ENCODE results near the gene TANGO2. TPM values are rescaled to one million over a fixed set of nuclear protein-coding genes. Genes with fewer than 3 reads are reported as not detected.

Gene TANGO2
- total RNA-seq, 1 donor from 2014 or later, result 17.4 TPM

DNA sequence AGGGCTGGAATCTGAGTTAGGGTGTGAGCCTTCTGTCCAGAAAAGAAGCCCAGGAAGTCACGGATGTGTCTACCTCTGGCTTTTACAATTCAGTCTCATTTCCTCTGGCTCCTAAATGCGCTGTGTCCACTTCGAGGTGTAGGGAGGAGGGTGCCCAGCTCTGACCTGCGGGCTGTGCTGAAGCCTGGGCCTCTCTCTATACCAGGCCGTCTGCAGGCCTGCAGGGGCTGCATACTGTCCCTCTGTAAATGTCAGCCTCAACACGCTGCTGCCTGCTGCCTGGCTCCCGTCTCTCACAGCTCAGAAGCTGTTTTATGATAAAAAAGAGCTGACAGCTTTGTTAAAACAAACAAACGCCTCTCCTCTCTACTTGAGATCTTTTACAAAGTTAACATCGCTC, 18.8 kb upstream of the TANGO2 start:
- H3K27ac Mint-ChIP-seq, result peak overlapping the region; percentile 59
- peaks cover 19% of the 10 kb centered on the region for H3K4me1 Mint-ChIP-seq (ENCODE audit: unreplicated experiment)
- H3K36me3 Mint-ChIP-seq, result peaks cover 3% of the 10 kb centered on the region
- H3K9me3 Mint-ChIP-seq, result peaks cover 15% of the 10 kb centered on the region
- H3K4me3 Mint-ChIP-seq, result no peak overlapping the region
- TF ChIP-seq, protein P1, sequence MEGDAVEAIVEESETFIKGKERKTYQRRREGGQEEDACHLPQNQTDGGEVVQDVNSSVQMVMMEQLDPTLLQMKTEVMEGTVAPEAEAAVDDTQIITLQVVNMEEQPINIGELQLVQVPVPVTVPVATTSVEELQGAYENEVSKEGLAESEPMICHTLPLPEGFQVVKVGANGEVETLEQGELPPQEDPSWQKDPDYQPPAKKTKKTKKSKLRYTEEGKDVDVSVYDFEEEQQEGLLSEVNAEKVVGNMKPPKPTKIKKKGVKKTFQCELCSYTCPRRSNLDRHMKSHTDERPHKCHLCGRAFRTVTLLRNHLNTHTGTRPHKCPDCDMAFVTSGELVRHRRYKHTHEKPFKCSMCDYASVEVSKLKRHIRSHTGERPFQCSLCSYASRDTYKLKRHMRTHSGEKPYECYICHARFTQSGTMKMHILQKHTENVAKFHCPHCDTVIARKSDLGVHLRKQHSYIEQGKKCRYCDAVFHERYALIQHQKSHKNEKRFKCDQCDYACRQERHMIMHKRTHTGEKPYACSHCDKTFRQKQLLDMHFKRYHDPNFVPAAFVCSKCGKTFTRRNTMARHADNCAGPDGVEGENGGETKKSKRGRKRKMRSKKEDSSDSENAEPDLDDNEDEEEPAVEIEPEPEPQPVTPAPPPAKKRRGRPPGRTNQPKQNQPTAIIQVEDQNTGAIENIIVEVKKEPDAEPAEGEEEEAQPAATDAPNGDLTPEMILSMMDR (conservative IDR thresholded peaks at IDR 0.05), result no peak
- H3K27me3 Mint-ChIP-seq, result no peaks in the 10 kb centered on the region
- DNase-seq (ENCODE audit: extremely low spot score, unreplicated experiment), result no peak

DNA sequence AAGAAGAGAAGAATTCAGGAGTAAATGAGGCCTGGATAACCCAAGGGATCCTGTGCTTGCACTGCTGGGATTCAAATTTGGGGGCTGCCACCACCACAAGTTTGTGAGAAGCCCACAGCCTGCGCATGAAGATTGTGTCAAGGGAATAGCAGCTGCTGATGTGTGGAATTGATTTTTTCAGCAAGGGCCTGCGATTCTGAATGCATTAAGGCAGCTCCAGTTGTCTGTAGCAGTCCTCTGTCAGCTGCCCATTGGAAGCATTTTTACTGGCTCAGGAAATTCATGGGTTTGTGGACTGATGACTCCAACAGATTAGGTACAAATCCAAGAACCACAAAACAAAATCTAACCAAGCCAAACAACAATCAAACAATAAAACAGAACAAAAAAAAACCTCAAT, 18.3 kb upstream of the TANGO2 start:
- DNase-seq (ENCODE audit: extremely low spot score, unreplicated experiment), result no peak
- peaks cover 3% of the 10 kb centered on the region for H3K36me3 Mint-ChIP-seq
- TF ChIP-seq, protein P1 (conservative IDR thresholded peaks at IDR 0.05), result no peak
- peaks cover 19% of the 10 kb centered on the region for H3K4me1 Mint-ChIP-seq (ENCODE audit: unreplicated experiment)
- H3K27ac Mint-ChIP-seq, result peak overlapping the region; percentile 59
- H3K27me3 Mint-ChIP-seq, result no peaks in the 10 kb centered on the region
- H3K9me3 Mint-ChIP-seq, result peaks cover 15% of the 10 kb centered on the region
- no peak overlapping the region for H3K4me3 Mint-ChIP-seq

DNA sequence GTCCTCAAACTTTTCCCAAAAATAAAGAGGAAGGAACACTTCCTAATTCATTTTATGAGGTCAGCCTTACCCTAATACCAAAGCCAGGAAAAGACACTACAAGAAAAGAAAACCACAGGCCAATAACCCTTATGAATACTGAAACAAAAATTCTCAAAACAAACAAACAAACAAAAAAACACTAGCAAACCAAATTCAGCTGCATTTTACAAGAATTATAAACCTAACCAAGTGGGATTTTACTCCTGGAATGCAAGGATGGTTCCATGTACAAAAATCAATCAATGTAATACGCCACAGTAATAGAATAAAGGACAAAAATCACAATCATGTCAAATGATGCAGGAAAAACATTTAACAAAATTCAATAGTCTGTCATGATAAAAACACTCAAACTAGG, 17.6 kb upstream of the TANGO2 start:
- H3K4me3 Mint-ChIP-seq, result no peak overlapping the region
- peaks cover 19% of the 10 kb centered on the region for H3K4me1 Mint-ChIP-seq (ENCODE audit: unreplicated experiment)
- H3K27me3 Mint-ChIP-seq, result no peaks in the 10 kb centered on the region
- no peak for DNase-seq (ENCODE audit: extremely low spot score, unreplicated experiment)
- peaks cover 3% of the 10 kb centered on the region for H3K36me3 Mint-ChIP-seq
- H3K27ac Mint-ChIP-seq, result no peak overlapping the region
- H3K9me3 Mint-ChIP-seq, result peaks cover 15% of the 10 kb centered on the region
- TF ChIP-seq, protein P1 (conservative IDR thresholded peaks at IDR 0.05), result no peak

DNA sequence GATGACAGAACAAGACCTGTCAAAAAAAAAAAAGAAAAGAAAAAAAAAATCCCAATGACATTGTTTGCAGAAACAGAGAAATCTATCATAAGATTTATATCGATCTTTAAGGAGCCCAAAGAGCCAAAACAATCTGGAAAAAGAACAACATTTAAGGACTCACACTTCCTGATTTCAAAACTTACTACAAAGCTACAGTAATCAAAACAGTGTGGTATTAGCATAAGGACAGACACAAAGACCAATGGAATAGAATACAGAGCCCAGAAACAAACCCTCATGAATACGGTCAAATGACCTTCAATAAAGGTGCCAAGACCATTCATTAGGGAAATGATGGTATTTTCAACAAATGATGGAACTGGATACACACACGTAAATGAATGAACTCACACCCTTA, 16.4 kb upstream of the TANGO2 start:
- H3K4me3 Mint-ChIP-seq, result no peak overlapping the region
- DNase-seq (ENCODE audit: extremely low spot score, unreplicated experiment), result no peak
- peaks cover 3% of the 10 kb centered on the region for H3K36me3 Mint-ChIP-seq
- peaks cover 14% of the 10 kb centered on the region for H3K4me1 Mint-ChIP-seq (ENCODE audit: unreplicated experiment)
- no peaks in the 10 kb centered on the region for H3K27me3 Mint-ChIP-seq
- peaks cover 15% of the 10 kb centered on the region for H3K9me3 Mint-ChIP-seq
- H3K27ac Mint-ChIP-seq, result no peak overlapping the region
- TF ChIP-seq, protein P1 (conservative IDR thresholded peaks at IDR 0.05), result no peak

DNA sequence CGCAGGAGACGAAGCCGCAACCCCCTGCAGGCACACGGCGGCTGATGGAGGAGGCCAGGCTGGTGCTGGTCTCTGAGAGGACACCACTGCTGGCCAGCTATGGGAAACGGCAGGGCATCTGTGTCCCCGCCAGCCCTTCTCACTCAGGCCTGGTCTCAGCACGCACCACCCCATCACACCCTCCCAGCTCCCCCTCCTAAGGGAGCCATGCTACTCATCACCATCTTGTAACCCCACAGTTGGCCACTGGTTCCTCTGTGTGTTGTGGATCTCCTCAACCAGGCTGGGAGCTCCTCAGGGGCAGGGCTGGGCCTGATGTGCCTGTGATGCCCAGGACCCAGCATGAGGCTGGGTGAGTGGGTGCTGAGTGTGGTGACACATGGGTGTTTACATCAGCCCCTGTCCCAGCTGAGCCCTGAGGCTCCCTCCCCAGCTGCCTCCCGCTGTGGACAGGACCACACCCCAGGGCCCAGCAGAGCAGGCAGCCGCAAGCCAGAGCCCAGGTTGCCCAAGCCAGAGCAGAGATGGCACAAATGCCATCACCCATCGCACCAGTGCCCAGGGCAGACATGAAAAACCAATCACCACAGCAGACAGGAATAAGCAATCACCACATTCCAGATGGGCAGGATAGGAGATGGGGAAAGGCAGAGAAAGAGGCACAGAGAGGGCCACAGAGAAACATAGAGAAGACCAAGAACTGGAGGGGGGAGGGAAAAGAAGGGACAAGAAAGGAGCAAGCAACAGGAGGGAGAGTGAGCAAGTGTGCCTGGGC, 12.5 kb upstream of the TANGO2 start:
- DNase-seq (ENCODE audit: extremely low spot score, unreplicated experiment), result no peak
- peaks cover 3% of the 10 kb centered on the region for H3K36me3 Mint-ChIP-seq
- no peak overlapping the region for H3K4me3 Mint-ChIP-seq
- peaks cover 10% of the 10 kb centered on the region for H3K9me3 Mint-ChIP-seq
- H3K27me3 Mint-ChIP-seq, result no peaks in the 10 kb centered on the region
- no peaks in the 10 kb centered on the region for H3K4me1 Mint-ChIP-seq (ENCODE audit: unreplicated experiment)
- peak overlapping the region; percentile 34 for H3K27ac Mint-ChIP-seq
- TF ChIP-seq, protein P1 (conservative IDR thresholded peaks at IDR 0.05), result no peak
